Measurements from ENCODE around the gene CACNA2D3. TPM values are rescaled to one million over a fixed set of nuclear protein-coding genes. Genes with fewer than 3 reads are reported as not detected.

CACNA2D3 gene
- total RNA-seq, 1 donor from 2014 or later = not detected

DNA sequence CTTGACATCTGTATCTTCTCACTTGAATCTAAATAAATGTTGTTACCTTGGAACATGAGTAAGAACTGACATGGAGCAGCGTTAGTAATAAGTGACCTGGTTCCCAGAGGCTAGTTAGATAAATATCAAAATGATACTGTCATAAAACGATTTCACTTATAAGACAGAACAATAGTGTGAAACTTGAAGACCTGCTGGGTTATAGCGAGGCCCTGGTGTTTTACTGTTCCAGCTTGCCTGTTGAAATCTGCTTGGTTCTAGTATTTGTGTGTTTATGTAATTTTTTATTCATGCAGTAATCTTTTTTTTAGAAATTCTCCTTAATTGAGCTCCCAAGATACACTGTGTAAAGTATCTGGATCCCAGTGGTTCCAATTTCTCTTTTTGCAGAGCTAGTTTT is 129.4 kb downstream of the CACNA2D3 start:
- Mint-ChIP-seq H3K4me1 (ENCODE audit: low read depth) (no peaks in the 10 kb centered on the region), H3K27ac (no peak overlapping the region), H3K4me3 (no peak overlapping the region), H3K36me3 (ENCODE audit: low read depth) (no peaks in the 10 kb centered on the region), H3K27me3 (ENCODE audit: insufficient read depth) (no peaks in the 10 kb centered on the region), H3K9me3 (no peaks in the 10 kb centered on the region)
- intact Hi-C loops (cut with micrococcal nuclease) = no loop called here
- no peak for DNase-seq (ENCODE audit: low spot score)

DNA sequence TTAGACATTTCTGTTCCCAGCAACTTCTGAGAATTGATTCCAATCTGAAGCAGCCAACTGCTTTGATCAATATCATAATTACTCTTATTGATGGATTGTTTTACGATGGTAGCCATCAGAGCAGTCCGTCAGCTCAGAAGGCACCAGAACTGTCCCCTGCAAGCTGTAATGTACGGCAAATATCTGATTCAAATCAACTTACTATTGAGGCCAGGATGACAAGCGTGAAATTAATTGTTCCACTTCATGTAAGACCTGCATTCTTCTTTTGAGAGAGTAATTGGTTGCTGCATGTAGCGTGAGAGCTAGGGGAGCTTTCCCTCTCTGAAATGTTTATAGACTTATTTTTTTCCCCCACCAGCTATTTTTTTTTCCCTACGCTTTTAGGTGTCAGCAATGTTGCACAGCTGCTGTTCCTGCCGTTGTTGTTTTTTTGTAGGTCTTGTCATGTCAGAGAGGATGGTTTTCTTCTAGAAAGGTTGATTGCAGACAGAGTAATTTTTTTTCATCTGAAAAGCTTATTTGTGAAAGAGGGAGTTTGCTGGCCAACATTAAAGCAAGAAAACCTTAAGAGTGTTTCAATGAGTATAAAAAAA is 134.9 kb downstream of the CACNA2D3 start:
- H3K4me1 Mint-ChIP-seq (ENCODE audit: low read depth) = no peaks in the 10 kb centered on the region
- no peak for DNase-seq (ENCODE audit: low spot score)
- no peaks in the 10 kb centered on the region for H3K27me3 Mint-ChIP-seq (ENCODE audit: insufficient read depth)
- no peaks in the 10 kb centered on the region for H3K36me3 Mint-ChIP-seq (ENCODE audit: low read depth)
- intact Hi-C loops (cut with micrococcal nuclease) = no loop called here
- no peak overlapping the region for H3K4me3 Mint-ChIP-seq
- no peaks in the 10 kb centered on the region for H3K9me3 Mint-ChIP-seq
- H3K27ac Mint-ChIP-seq = no peak overlapping the region

DNA sequence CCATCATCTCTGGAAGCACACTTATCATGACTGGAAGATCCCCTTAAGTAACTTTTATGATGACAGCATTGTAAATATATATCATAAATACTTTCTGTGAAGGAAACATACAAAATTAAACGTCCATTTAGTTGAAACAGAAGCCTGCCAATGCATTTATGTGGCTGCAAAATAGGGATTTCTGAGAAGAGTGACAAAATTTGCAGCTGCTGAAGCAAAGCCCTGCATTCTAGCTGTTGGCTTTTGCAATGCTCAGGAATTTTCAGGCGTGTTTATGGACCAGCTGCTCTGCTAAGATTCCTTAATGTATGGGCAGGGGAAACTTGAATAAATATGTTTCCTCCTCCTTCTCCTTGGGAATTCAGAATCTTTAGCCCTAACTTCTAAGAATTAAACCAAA is 137.3 kb downstream of the CACNA2D3 start:
- H3K27me3 Mint-ChIP-seq (ENCODE audit: insufficient read depth) = no peaks in the 10 kb centered on the region
- H3K4me1 Mint-ChIP-seq (ENCODE audit: low read depth) = no peaks in the 10 kb centered on the region
- intact Hi-C loops (cut with micrococcal nuclease) = no loop called here
- no peak for DNase-seq (ENCODE audit: low spot score)
- no peaks in the 10 kb centered on the region for H3K36me3 Mint-ChIP-seq (ENCODE audit: low read depth)
- no peak overlapping the region for H3K4me3 Mint-ChIP-seq
- H3K9me3 Mint-ChIP-seq = no peaks in the 10 kb centered on the region
- no peak overlapping the region for H3K27ac Mint-ChIP-seq

DNA sequence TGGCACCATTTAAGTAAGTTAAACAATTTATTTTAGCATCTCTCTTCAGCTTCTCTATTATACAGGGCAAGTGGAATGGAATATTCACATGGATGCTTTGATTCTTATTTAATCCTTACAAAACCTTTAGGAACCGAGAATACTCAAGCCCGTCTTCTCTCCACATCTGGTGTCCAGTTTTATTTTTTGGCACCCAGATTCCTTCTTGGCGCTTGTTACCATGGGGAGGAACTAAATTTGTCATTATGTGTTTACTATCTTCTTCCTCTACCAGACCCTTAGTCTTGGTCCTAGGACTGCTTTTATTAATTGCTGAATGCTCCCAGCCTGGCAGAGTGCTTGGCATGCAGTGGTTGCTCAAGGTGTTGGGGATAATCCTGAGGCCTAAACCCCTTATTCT is 138.8 kb downstream of the CACNA2D3 start:
- H3K9me3 Mint-ChIP-seq = no peaks in the 10 kb centered on the region
- no peak overlapping the region for H3K4me3 Mint-ChIP-seq
- intact Hi-C loops (cut with micrococcal nuclease) = no loop called here
- H3K4me1 Mint-ChIP-seq (ENCODE audit: low read depth) = no peaks in the 10 kb centered on the region
- DNase-seq (ENCODE audit: low spot score) = no peak
- H3K36me3 Mint-ChIP-seq (ENCODE audit: low read depth) = no peaks in the 10 kb centered on the region
- no peak overlapping the region for H3K27ac Mint-ChIP-seq
- H3K27me3 Mint-ChIP-seq (ENCODE audit: insufficient read depth) = no peaks in the 10 kb centered on the region

DNA sequence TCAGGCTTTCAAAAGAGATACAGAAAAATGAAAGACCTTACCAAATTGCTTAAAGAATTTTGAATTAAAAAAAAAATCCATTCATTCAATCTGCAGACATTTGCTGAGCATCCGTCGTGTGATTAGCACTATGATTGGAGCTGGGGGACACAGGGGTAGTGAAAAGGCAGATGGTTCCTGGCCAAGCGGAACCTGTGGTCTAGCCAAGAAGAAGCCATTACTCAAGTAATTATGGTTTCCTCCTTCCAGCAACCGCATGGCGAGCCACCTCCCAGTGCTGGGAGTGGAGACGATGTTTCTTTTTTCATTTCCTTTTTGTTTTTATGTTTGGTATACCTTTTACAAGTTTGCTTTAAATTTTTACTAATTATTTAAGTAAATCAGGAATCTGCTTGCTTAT is 140.2 kb downstream of the CACNA2D3 start:
- no peaks in the 10 kb centered on the region for H3K36me3 Mint-ChIP-seq (ENCODE audit: low read depth)
- intact Hi-C loops (cut with micrococcal nuclease) = no loop called here
- H3K4me1 Mint-ChIP-seq (ENCODE audit: low read depth) = no peaks in the 10 kb centered on the region
- H3K27me3 Mint-ChIP-seq (ENCODE audit: insufficient read depth) = no peaks in the 10 kb centered on the region
- DNase-seq (ENCODE audit: low spot score) = no peak
- no peak overlapping the region for H3K27ac Mint-ChIP-seq
- H3K9me3 Mint-ChIP-seq = no peaks in the 10 kb centered on the region
- H3K4me3 Mint-ChIP-seq = no peak overlapping the region

DNA sequence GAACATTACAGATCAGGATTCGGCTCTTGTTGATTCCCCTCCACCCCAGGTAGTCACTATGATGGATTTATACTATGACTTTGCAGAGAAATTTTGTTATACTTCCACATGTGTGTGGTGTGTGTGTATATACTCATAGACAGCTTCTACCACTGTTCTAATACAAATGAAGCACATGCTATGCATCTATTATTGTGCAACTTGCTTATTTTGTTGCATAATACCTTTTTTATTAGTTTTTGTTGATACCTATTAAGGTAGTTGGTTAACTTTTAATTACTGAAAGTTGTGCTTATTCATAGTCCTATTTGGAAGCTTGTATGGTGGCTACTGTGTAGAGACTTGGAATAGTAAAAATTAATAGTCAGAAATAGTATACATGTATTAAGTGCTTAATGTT is 140.6 kb downstream of the CACNA2D3 start:
- Mint-ChIP-seq H3K4me1 (ENCODE audit: low read depth) (no peaks in the 10 kb centered on the region), H3K36me3 (ENCODE audit: low read depth) (no peaks in the 10 kb centered on the region), H3K27me3 (ENCODE audit: insufficient read depth) (no peaks in the 10 kb centered on the region), H3K27ac (no peak overlapping the region), H3K4me3 (no peak overlapping the region), H3K9me3 (no peaks in the 10 kb centered on the region)
- intact Hi-C loops (cut with micrococcal nuclease) = no loop called here
- DNase-seq (ENCODE audit: low spot score) = no peak

DNA sequence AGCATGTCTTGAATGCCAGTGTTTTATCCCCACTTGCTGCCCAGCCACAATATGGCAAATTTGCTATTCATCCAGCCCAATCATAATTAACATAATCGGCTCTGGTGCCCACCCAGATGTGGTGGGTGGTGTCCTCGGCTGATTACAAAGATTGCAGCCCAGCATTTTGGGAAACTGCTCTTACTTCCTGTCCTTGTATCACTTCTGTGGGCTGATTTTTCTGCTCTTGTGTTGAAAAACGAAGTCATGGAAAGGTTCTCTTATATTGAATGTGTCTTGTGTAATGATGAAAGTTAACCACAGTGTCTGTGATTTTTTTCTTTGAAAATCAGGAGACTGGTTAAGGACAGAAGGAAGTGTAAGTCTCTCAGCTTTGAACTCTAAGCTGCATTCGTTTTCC is 141.7 kb downstream of the CACNA2D3 start:
- no peaks in the 10 kb centered on the region for H3K27me3 Mint-ChIP-seq (ENCODE audit: insufficient read depth)
- H3K4me3 Mint-ChIP-seq = no peak overlapping the region
- H3K9me3 Mint-ChIP-seq = no peaks in the 10 kb centered on the region
- H3K4me1 Mint-ChIP-seq (ENCODE audit: low read depth) = no peaks in the 10 kb centered on the region
- no peaks in the 10 kb centered on the region for H3K36me3 Mint-ChIP-seq (ENCODE audit: low read depth)
- H3K27ac Mint-ChIP-seq = no peak overlapping the region
- intact Hi-C loops (cut with micrococcal nuclease) = no loop called here
- DNase-seq (ENCODE audit: low spot score) = no peak

DNA sequence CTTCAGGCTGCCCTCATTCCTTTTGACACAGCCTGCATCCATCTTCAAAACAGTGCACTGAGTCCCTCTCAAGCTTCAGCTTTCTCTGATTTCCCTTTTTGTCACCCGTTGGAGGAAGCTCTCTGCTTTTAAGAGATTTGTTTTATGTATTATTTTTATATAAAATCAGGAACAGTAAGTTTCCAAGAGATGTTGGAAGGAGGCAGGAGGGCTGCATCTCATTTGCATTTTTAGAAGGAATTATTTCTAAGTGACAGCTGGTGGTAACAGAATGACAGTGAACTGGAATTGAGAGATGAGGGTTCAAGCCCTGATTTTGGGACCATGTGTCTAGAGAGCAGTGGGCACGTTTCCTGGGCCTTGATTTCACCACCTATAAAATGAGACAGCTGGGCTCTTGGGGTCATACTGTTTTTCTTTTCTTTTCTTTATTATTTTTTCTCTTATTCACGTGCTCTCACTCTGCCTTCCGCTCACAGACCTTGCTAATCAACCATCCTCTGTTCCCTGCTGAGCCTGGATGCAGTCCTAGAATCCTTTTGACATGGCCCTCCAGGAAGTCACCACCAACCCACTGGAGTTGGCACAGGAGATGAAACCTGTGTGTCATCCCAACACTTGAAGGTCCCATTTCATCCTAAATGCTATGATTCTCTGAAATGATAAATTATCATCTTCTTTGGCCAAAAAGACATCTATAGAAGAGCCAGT is 148.6 kb downstream of the CACNA2D3 start:
- intact Hi-C loops (cut with micrococcal nuclease) = no loop called here
- Mint-ChIP-seq H3K4me1 (ENCODE audit: low read depth) (no peaks in the 10 kb centered on the region), H3K27ac (no peak overlapping the region), H3K4me3 (no peak overlapping the region), H3K9me3 (no peaks in the 10 kb centered on the region), H3K36me3 (ENCODE audit: low read depth) (no peaks in the 10 kb centered on the region), H3K27me3 (ENCODE audit: insufficient read depth) (peaks cover 1% of the 10 kb centered on the region)
- no peak for DNase-seq (ENCODE audit: low spot score)

DNA sequence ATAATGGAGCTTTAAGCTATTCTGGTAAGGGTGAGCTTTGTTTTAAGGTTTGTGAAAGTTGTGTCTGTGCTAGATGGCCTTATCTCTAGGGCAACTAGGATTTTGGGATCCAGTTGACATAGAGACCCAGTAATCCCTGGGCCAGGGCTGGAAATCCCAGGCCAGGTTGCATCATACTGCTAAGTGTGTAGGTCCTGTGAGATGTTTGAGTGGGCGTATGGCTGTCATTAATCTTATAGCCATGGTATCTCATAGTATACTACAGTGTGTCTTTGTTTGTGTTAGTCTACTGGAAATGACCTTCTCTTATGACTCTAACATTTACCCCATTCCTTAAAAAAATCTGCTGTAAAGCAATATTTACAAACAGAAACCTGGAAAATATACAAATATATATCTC is 151.4 kb downstream of the CACNA2D3 start:
- Mint-ChIP-seq H3K9me3 (peaks cover 4% of the 10 kb centered on the region), H3K4me3 (no peak overlapping the region), H3K36me3 (ENCODE audit: low read depth) (no peaks in the 10 kb centered on the region), H3K27ac (no peak overlapping the region), H3K4me1 (ENCODE audit: low read depth) (no peaks in the 10 kb centered on the region), H3K27me3 (ENCODE audit: insufficient read depth) (peaks cover 1% of the 10 kb centered on the region)
- DNase-seq (ENCODE audit: low spot score) = no peak
- intact Hi-C loops (cut with micrococcal nuclease) = no loop called here

DNA sequence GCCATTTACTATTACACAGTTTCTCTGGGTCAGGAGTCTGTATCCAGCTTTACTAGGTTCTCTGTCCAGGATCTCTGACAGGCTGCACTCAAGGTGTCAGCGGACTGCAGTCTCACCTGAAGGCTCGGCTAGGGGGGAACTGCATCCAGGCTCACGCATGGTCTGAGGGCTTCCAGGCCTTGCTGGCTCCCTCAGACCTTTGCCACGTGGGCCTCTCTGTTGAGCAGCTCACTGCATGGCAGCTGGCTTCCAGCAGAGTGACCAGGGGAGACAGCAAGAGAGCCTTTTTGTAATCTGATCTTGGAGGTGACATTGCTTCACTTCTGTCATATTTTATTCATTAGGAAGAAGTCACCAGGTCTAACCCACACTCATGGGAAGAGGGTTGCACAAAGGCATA is 152.3 kb downstream of the CACNA2D3 start:
- intact Hi-C loops (cut with micrococcal nuclease) = no loop called here
- Mint-ChIP-seq H3K36me3 (ENCODE audit: low read depth) (no peaks in the 10 kb centered on the region), H3K27ac (no peak overlapping the region), H3K9me3 (peaks cover 4% of the 10 kb centered on the region), H3K4me3 (no peak overlapping the region), H3K4me1 (ENCODE audit: low read depth) (no peaks in the 10 kb centered on the region), H3K27me3 (ENCODE audit: insufficient read depth) (no peaks in the 10 kb centered on the region)
- no peak for DNase-seq (ENCODE audit: low spot score)

DNA sequence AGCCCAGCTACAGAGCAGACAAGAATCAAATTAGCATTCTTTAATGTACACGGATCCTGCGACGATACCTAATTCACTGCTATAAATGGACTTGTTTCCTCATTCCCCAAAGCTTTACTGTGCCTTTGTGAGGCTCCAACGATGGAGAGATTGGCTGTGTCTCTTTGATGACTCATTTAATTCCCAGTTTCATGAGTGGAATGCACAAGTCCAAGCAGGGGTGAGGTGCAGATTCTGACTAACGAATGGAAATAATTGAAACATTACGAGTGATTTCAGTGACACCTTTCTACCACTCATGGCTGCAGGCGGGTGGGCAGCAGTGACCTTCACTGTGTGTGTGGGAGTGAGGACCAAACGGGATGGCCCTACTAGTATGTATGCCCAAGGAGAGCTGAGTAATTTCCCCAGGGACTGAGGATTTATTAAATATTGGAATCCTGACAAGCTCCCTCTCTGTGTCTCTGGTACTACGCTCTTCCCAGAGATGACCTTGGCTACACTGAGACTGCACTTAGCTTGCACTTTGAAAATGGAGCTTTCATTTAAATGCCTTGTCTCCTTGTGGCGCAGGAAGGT is 156.7 kb downstream of the CACNA2D3 start:
- DNase-seq (ENCODE audit: low spot score) = no peak
- Mint-ChIP-seq H3K36me3 (ENCODE audit: low read depth) (no peaks in the 10 kb centered on the region), H3K4me3 (no peak overlapping the region), H3K27ac (no peak overlapping the region), H3K9me3 (peaks cover 4% of the 10 kb centered on the region), H3K4me1 (ENCODE audit: low read depth) (no peaks in the 10 kb centered on the region), H3K27me3 (ENCODE audit: insufficient read depth) (peaks cover 2% of the 10 kb centered on the region)
- intact Hi-C loops (cut with micrococcal nuclease) = no loop called here

DNA sequence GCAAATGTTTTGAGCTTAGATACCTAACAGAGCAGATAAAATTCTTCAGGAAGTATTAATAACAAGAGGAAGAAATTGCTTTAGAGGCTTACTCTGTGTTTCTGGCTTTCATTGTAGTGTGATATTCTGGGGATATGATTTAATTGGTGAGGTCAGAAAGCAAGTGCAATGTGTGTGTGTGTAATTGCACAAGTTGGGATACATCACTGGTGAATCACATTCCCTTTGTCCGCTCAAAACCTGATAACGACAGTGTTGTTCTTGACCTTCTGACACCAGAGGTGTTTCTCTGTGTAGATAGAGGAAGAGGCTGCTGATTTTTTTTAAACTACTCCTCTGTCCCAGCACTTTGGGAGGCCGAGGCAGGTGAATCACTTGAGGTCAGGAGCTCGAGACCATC is 161.1 kb downstream of the CACNA2D3 start:
- H3K27ac Mint-ChIP-seq = no peak overlapping the region
- H3K4me1 Mint-ChIP-seq (ENCODE audit: low read depth) = no peaks in the 10 kb centered on the region
- H3K27me3 Mint-ChIP-seq (ENCODE audit: insufficient read depth) = peaks cover 2% of the 10 kb centered on the region
- H3K9me3 Mint-ChIP-seq = no peaks in the 10 kb centered on the region
- intact Hi-C loops (cut with micrococcal nuclease) = no loop called here
- DNase-seq (ENCODE audit: low spot score) = no peak
- H3K4me3 Mint-ChIP-seq = no peak overlapping the region
- H3K36me3 Mint-ChIP-seq (ENCODE audit: low read depth) = no peaks in the 10 kb centered on the region

DNA sequence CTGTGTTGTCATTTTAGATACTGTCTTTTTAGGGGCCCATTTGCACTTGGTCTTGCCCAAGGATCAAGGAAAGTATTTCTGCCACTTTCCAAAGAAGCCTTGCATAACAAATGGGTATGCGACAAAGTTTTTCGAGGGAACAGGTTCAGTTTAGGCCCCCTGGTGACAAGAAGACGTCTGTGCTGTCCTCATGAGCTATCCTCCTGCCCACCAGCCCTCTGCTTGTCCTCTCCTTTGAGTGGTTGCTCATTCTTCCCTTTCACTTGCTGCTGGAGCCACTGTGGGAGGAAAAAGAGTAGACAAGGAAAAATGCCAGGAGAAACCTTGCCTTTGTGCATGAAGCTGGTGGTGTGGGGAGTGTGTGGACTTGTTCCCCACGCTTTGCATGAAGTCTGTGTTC is 171.9 kb downstream of the CACNA2D3 start:
- Mint-ChIP-seq H3K27me3 (ENCODE audit: insufficient read depth) (peaks cover 1% of the 10 kb centered on the region), H3K27ac (no peak overlapping the region), H3K4me1 (ENCODE audit: low read depth) (no peaks in the 10 kb centered on the region), H3K36me3 (ENCODE audit: low read depth) (no peaks in the 10 kb centered on the region), H3K9me3 (no peaks in the 10 kb centered on the region), H3K4me3 (no peak overlapping the region)
- intact Hi-C loops (cut with micrococcal nuclease) = loop anchor here (5.0 kb wide), 1 partner anchor 573 kb away; no protein-coding TSS in a partner anchor
- no peak for DNase-seq (ENCODE audit: low spot score)
